IPS-NIHi7 (cell line): ENCODE results near the gene GLIS2.

Experiments
- DNase-seq: peaks from one replicate; pipeline ENCODE4 v3.0.0; 2012; ENCODE audit warnings: mixed read lengths; ENCODE audit errors: extremely low spot score

The GLIS2 gene

DNA sequence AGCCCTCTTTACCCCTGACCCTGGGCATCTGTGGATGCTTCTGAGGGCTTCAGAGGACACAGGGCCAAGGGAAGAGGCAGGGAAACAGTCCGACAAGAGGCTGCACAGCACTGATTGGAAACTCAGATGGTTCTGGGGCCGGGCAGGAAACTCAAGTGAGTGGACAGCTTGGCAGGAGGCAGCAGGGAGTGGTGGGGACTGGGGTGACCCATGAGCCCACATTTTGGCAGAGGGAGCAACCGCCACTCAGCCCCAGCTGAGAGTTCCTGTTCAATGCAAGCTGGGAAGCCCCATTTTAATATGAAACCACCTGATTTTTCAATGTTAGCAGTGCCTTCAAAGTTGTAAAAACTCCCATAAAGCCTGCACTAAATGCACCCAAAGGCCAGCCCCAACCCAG is 54.3 kb downstream of the GLIS2 start:
- DNase-seq = no peak

DNA sequence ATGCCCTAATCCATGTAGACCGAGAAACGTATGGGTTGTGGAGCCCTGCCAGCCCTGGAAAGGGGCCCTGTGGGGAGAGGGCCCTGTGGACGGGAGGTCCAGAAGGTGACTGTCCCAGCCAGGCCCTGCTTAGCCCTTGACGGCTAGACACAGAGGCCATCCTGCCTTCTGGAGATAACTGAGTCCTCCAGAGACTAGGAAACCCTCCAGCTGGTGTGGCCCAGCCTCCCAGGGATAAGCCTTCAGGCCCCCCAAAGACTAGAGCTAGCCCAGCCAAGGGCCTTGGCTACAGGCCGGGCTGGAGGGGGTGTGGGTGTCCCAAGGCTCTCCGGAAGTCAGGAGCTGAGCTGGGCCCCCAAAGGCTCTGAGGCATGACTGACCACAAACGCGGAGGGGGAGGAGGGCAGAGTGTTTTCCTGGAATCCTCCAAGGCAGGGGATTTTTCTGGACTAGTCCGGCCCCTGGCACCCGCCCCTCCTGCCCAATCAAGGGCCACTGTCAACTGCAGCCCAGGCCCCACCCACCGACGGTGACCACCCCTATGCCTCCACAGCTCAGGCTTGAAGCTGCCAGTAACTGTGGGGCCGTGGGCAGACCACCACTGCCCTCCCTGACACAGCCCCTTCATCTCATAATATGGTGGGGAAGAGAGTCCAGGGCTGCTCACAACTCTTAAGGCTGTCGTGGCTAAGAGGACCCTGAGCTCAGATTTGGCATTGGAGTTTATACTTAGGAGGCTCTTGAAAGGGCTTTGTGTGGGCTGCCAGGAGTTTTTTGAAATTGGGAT is 54.9 kb downstream of the GLIS2 start:
- no peak for DNase-seq

DNA sequence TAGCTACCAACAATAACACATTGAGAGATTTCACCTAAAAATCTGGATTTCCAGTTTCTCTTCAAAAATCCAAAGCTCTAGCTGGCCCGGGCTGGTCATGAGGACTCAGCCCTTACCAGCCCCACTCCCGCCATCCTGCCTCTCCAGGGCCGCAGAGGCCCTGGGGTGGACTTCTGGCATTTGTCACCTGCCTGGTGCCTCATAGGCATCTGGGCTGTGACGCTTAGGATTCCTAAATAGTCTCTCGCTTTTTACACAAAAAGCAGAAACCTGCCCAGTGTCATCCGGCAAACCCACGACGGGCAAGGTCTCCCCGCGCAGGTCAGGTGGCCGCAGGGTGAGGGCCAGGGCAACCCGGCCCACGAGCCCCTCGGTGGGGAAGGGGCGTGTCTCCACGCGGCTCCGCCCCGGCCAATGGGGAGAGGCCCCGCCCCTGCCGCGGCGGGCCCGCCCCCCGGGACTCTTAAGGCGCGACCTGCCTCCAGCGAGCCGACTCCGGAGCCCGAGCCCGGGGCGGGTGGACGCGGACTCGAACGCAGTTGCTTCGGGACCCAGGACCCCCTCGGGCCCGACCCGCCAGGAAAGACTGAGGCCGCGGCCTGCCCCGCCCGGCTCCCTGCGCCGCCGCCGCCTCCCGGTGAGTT is 55.6 kb downstream of the GLIS2 start, which contains the start of gene VASN:
Gene VASN, plus strand, starts transcription at position 492 of the 644 bp plus-strand sequence. CDS start 9,030 bp downstream, outside the sequence.
- peak; percentile 95 for DNase-seq

- no peak for DNase-seq
Observed at GRCh38 chr16:4372001-4372577, 56.2 kb downstream of the GLIS2 start.

- DNase-seq = no peak
Observed at GRCh38 chr16:4372578-4373355, 56.9 kb downstream of the GLIS2 start.

DNA sequence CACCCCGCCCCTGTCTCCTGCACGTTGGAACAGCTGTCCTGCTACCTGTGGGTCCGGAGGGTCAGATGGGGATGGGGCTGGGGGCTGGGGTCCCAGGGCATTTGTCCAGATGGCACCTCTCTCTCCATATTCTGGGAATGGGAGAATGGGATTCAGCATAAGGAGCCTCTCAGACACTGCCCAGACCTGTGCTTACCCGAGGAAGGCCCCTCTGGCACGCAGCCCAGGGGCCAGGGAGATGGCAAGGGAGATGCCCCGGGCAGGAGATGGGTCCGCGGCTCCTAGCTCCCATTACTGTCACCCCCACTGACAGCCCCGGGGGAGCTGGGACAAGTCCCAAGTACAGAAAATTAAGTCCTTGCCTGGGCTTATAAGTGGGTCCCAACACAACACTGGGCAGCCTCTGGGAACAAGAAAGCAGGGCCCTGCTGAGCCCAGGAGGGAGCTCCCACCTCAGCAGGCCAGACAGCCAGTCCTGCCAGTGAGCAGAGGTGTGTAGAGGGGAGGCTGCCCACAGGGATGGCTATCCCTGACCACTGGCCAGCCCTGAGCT is 57.6 kb downstream of the GLIS2 start:
- no peak for DNase-seq

- peak; percentile 66 for DNase-seq
Observed at GRCh38 chr16:4373909-4374742, 58.3 kb downstream of the GLIS2 start.

DNA sequence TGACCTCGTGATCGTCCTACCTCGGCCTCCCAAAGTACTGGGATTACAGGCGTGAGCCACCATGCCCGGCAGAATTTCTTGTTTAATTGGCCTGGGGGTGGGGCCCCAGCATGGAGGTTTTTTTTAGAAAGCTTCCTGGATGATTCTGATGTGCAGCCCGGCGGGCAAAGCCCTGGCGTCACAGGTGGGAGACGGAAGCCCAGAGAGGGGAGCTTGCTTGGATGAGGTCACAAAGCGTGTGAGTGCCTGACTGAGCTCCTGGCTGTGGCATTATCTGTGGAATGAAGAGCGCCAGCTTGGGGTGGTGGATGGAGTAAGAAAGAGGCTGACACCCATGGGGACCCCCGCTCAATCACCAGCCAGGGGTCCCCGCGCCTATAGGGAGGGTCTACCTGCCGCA is 59.9 kb downstream of the GLIS2 start:
- DNase-seq = no peak

DNA sequence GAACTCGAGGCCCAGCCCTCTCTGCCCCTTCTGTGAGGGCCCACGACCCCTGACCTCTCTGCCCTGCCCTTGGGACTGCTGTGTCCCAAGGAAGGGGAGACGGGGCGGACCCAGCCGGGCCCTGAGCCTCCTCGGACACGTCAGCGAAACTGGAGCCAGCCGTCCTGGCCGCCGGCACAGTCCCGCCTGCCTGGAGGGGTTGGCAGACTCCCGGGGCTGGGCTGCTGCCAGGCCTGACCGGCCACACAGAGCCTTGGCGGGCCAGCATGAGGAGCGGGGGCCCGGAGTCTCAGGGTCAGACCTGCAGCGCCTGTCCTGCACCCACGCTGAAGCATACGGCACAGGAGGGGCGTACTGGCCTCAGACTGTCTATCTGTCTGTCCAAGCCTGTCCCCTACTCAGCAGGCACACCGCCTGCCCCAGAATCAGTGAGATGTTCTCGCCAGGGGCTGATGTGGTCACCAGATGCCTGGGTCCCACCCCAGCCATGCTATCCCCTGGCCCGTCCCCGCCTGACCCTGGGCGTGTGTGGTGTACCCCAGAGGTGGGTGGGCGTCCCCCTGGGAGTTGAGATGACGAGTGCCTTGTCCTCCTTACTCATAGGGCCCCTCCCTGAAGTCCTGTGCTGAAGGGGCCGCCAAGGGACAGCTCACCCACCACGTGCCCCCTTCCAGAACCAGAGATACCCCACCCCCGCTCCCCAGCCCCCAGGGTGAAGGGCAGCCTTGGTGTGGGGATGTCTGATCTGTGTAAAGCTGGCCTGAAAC is 60.4 kb downstream of the GLIS2 start:
- DNase-seq = no peak

- DNase-seq = no peak
Observed at GRCh38 chr16:4376893-4377572, 61.2 kb downstream of the GLIS2 start.

DNA sequence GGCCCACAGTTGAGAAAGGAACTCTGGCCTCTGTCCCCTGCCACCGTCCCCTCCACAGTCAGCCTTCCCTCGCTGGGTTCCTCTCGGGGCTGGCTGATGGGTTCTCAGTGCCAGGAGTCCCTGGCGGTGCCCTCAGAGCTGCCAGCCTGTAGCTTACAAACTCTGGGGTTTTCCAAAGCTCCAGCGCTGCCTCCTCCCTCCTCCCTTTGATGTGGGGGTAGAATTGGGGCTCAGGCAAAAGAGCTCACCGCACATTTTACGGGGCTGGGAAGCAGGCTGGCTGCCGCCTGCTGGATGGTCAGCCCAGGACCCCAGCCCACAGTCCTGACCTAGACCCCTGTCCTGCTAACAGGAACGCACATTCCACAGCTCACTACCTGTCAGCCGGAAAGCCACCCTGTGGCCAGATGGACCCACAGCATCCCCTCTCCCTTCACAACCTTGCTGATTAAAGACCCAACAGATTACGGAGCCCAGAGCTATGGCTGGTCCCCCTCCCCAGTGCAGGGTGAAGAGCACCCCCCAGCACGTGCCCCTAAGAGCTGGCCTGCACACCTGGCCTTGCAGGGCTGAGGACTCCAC is 61.8 kb downstream of the GLIS2 start:
- peak; percentile 44 for DNase-seq

DNA sequence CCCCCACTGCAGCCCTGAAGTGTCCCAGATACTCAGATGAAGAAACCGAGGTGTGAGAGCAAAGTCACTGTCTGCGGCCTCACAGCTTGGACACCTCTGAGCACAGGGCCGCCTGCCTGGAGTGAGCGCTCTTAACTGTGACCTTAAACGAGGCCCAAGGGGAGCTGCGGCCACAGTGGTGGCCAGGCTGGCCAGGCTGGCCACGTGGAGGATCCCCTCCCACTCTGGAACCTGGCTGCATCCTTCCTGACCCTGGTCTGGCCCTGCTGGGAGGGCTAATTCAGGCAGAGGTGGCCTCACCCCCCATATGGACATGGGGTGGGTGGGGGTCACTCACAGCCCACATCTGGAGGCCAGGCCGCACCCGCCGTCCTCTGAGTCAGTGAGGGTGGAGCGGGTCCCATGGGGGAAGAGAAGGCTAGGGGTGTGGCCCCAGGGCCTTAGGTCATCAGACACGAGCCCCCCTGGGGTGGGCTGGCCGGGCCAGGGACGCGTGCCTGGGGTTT is 62.3 kb downstream of the GLIS2 start:
- no peak for DNase-seq

GRCh38 chr16:4378999-4379690 is 63.3 kb downstream of the GLIS2 start:
- no peak for DNase-seq

GRCh38 chr16:4380119-4381063 is 64.5 kb downstream of the GLIS2 start:
- no peak for DNase-seq

DNA sequence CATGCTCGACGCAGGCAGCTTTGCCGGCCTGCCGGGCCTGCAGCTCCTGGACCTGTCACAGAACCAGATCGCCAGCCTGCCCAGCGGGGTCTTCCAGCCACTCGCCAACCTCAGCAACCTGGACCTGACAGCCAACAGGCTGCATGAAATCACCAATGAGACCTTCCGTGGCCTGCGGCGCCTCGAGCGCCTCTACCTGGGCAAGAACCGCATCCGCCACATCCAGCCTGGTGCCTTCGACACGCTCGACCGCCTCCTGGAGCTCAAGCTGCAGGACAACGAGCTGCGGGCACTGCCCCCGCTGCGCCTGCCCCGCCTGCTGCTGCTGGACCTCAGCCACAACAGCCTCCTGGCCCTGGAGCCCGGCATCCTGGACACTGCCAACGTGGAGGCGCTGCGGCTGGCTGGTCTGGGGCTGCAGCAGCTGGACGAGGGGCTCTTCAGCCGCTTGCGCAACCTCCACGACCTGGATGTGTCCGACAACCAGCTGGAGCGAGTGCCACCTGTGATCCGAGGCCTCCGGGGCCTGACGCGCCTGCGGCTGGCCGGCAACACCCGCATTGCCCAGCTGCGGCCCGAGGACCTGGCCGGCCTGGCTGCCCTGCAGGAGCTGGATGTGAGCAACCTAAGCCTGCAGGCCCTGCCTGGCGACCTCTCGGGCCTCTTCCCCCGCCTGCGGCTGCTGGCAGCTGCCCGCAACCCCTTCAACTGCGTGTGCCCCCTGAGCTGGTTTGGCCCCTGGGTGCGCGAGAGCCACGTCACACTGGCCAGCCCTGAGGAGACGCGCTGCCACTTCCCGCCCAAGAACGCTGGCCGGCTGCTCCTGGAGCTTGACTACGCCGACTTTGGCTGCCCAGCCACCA is 65.4 kb downstream of the GLIS2 start:
- DNase-seq = no peak
